Nephron progenitor cell (in vitro differentiated cells): Measurements from ENCODE around the gene CD44.
"Not testable (repeated sequence)": the region's sequence is repeated elsewhere in the genome, so short reads cannot be mapped to it uniquely, and the experiment has no call there.

ENCODE experiments used
- DNase-seq: peaks from one replicate; pipeline ENCODE4 v3.0.0; 2021
- H3K27ac Mint-ChIP-seq: 2 replicates; pipeline ENCODE4 v1.8.0; 2021; ENCODE audit warnings: mild to moderate bottlenecking, moderate library complexity, mixed read lengths
- H3K27me3 Mint-ChIP-seq: 2 replicates; pipeline ENCODE4 v1.8.0; 2021; ENCODE audit warnings: mild to moderate bottlenecking, low read depth, mixed read lengths; ENCODE audit not compliant: poor library complexity
- H3K36me3 Mint-ChIP-seq: 2 replicates; pipeline ENCODE4 v1.8.0; 2021; ENCODE audit warnings: low read depth, mixed read lengths
- H3K4me1 Mint-ChIP-seq: 2 replicates; pipeline ENCODE4 v1.8.0; 2021; ENCODE audit warnings: mixed read lengths
- H3K4me3 Mint-ChIP-seq: 2 replicates; pipeline ENCODE4 v1.8.0; 2021; ENCODE audit warnings: mild to moderate bottlenecking, moderate library complexity, mixed read lengths
- H3K9me3 Mint-ChIP-seq: 2 replicates; pipeline ENCODE4 v1.8.0; 2021; ENCODE audit warnings: mild to moderate bottlenecking, moderate library complexity, mixed read lengths
- TF ChIP-seq, protein P1 (sequence below): fragments of 200-600 bp; sonication (generic); IDR thresholded peaks from 2 replicates; pipeline ENCODE4 v1.5.0; 2021; ENCODE audit warnings: antibody characterized with exemption

CD44 gene

DNA sequence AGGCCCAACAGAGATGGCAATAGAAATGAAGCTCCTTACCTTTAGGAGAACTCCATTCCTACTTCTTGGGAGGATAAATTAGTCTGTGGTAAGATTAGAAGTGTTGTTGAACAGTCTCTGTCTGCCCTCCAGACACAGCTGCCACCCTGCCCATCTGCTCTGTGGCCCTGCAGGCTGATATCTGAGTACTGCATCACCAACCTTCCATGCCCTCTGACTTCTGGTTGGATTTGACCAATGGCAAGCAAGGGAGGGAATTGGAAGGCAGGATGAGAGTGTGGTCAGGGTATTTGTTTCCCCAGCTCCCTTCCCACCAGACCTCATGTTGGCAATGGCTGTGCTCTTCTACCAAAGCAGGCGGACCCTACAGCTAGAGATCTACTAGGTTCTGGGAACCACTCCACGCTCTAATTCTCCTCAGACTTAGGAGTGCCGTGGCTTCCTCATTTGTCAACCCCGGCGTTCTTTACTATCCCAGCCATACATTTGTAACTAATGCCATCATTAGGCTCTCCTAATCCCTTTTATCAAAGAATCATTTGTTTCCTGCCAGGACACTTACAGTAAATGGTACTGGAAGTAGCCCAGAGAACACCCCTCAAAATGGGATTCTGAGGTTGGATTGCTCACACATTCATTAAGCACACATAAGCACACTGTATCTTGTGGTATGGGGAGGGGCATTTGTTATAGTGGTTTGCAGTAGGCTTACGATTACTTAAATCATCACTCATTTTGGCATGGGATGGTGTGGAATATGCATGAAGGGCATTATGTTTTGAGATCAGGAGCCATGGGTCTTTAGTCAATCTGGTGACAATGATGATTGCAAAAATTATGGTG, 35.4 kb upstream of the CD44 start:
- Mint-ChIP-seq H3K4me3 (no peak overlapping the region), H3K27ac (no peak overlapping the region), H3K4me1 (peaks cover 8% of the 10 kb centered on the region), H3K9me3 (no peaks in the 10 kb centered on the region), H3K36me3 (no peaks in the 10 kb centered on the region), H3K27me3 (peaks cover 8% of the 10 kb centered on the region)
- TF ChIP-seq, protein P1, sequence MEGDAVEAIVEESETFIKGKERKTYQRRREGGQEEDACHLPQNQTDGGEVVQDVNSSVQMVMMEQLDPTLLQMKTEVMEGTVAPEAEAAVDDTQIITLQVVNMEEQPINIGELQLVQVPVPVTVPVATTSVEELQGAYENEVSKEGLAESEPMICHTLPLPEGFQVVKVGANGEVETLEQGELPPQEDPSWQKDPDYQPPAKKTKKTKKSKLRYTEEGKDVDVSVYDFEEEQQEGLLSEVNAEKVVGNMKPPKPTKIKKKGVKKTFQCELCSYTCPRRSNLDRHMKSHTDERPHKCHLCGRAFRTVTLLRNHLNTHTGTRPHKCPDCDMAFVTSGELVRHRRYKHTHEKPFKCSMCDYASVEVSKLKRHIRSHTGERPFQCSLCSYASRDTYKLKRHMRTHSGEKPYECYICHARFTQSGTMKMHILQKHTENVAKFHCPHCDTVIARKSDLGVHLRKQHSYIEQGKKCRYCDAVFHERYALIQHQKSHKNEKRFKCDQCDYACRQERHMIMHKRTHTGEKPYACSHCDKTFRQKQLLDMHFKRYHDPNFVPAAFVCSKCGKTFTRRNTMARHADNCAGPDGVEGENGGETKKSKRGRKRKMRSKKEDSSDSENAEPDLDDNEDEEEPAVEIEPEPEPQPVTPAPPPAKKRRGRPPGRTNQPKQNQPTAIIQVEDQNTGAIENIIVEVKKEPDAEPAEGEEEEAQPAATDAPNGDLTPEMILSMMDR = no peak
- no peak for DNase-seq

DNA sequence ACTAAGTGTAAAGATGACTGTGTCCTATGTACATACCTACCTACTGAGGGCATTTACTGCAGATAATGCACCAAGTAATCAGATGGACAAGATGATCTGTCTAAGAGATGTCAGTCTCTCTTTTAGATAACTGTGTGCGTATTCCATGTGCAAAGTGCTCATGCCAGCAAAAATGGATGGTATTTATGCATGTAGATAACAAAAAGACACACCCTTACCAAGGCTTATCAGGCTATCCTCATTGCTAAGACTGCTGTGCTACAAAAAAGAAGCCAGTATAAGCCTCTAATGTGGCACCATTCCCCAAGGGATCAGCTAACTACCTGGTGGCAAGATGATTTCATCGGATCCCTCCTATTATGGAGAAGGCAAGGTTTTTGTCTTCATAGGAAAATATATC, 34.3 kb upstream of the CD44 start:
- Mint-ChIP-seq H3K4me3 (no peak overlapping the region), H3K27me3 (peaks cover 8% of the 10 kb centered on the region), H3K4me1 (peaks cover 8% of the 10 kb centered on the region), H3K27ac (no peak overlapping the region), H3K9me3 (no peaks in the 10 kb centered on the region), H3K36me3 (no peaks in the 10 kb centered on the region)
- DNase-seq = no peak
- TF ChIP-seq, protein P1 = no peak

DNA sequence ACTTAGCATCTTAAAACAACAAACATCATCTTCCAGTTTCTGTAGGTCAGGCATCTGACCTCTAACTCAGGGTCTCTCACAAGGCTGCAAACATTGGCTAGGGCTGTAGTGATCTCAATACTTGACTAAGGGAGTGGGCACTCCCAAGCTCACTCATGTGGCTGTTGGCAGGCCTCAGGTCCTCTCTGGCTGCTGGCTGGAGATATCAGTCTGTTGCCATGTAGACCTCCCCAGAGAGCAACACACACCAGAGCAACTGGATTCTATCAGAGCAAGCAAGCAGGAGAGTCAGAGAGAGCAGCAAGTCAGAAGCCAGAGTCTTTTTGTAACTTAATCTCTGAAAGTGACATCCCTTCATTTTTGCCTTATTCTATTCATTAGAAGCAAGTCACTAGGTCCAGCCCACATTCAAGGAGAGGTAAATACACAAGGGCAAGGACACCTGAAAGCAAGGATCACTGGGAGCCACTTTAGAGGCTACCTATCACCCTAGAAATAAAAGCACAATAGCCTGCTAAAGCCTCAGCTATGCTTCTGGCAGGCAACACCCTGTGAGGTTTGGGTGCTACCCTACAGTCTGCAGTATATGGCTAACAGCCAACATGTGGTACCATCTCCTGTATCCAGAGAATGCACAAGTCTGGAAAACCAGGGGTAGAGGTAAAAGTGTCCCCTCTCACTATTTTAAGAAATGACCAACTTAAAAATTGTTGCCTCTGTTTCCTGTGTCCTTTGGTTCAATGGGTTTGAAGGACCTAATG, 33.5 kb upstream of the CD44 start:
- no peak for DNase-seq
- peaks cover 8% of the 10 kb centered on the region for H3K27me3 Mint-ChIP-seq
- TF ChIP-seq, protein P1 = no peak
- no peaks in the 10 kb centered on the region for H3K36me3 Mint-ChIP-seq
- H3K27ac Mint-ChIP-seq = no peak overlapping the region
- H3K4me3 Mint-ChIP-seq = no peak overlapping the region
- H3K9me3 Mint-ChIP-seq = no peaks in the 10 kb centered on the region
- peaks cover 8% of the 10 kb centered on the region for H3K4me1 Mint-ChIP-seq

DNA sequence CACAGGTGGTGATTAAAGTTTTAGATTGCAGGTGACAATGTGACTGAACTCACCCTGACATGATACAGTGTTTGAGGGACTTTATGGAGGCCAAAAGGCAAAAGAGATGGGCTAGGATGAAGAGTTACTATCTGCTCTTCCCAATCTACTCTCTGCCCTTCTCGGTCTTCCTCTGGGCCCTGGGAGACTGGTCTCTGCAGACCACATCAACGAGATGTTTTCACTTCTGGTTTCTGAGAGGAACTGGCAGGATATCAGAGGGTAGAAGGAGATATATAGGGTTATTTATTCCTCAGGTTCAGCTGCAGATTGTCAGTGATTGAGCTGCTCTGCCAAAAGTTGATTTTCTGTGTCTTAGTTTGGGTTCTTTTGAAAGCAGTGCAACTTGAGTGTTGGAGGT, 32.4 kb upstream of the CD44 start:
- H3K27ac Mint-ChIP-seq = no peak overlapping the region
- no peaks in the 10 kb centered on the region for H3K9me3 Mint-ChIP-seq
- H3K4me3 Mint-ChIP-seq = no peak overlapping the region
- DNase-seq = no peak
- H3K27me3 Mint-ChIP-seq = peaks cover 8% of the 10 kb centered on the region
- peaks cover 8% of the 10 kb centered on the region for H3K4me1 Mint-ChIP-seq
- H3K36me3 Mint-ChIP-seq = no peaks in the 10 kb centered on the region
- TF ChIP-seq, protein P1 = no peak

DNA sequence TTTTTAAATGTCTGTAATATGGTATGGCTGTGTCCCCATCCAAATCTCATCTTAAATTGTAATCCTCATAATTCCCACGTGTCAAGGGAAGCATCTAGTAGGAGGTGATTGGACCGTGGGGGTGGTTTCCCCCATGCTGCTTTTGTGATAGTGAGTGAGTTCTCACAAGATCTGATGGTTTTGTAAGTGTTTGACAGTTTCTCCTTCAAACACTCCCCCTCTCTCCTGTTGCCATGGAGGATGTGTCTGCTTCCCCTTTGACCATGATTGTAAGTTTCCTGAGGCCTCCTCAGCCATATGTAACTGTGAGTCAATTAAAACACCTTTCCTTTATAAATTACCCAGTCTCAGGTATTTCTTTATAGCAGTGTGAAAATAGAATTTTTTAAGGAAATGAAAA, 31.1 kb upstream of the CD44 start:
- Mint-ChIP-seq H3K9me3 (no peaks in the 10 kb centered on the region), H3K36me3 (no peaks in the 10 kb centered on the region), H3K27me3 (peaks cover 11% of the 10 kb centered on the region), H3K4me3 (no peak overlapping the region), H3K4me1 (no peaks in the 10 kb centered on the region), H3K27ac (no peak overlapping the region)
- no peak for DNase-seq
- TF ChIP-seq, protein P1 = no peak

DNA sequence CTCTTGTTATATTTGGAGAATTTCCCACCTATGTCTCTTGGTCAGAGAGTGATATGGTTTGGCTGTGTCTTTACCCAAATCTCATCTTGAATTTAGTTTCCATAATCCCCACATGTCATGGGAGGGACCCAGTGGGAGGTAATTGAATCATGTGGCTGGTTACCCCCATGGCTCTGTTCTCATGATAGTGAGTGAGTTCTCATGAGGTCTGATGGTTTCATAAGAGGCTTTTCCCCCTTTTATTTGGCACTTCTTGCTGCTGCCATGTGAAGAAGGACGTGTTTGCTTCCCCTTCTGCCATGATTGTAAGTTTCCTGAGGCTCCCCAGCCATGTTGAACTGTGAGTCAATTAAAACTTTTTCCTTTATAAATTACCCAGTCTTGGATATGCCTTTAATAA, 30.6 kb upstream of the CD44 start:
- H3K27ac Mint-ChIP-seq, H3K9me3 Mint-ChIP-seq, H3K4me1 Mint-ChIP-seq, DNase-seq, H3K36me3 Mint-ChIP-seq, H3K4me3 Mint-ChIP-seq: not testable (repeated sequence)
- peaks cover 11% of the 10 kb centered on the region for H3K27me3 Mint-ChIP-seq
